ENCODE results near the gene ABL1. TPM values are rescaled to one million over a fixed set of nuclear protein-coding genes. Genes with fewer than 3 reads are reported as not detected.
"Not testable (repeated sequence)": the region's sequence is repeated elsewhere in the genome, so short reads cannot be mapped to it uniquely, and the experiment has no call there.

Gene ABL1
- 69.3 TPM for polyA plus RNA-seq (ENCODE audit: insufficient read length)

GRCh38 chr9:130834371-130835336, at the start of gene ABL1:
Gene ABL1, plus strand, starts transcription at chr9:130835254. Its CDS starts 193 bp downstream, at chr9:130835447.
- peak; percentile 80 for DNase-seq

- DNase-seq, result no peak
These were observed 49.0 kb upstream of the ABL1 start for GRCh38 chr9:130785940-130786508.

- DNase-seq, result no peak
These were observed 48.5 kb upstream of the ABL1 start for GRCh38 chr9:130786526-130786925.

- no peak for DNase-seq
These were observed 45.0 kb upstream of the ABL1 start for GRCh38 chr9:130789747-130790672.

- no peak for DNase-seq
These were observed 43.7 kb upstream of the ABL1 start for GRCh38 chr9:130791303-130791894.

GRCh38 chr9:130793589-130793988, 41.5 kb upstream of the ABL1 start:
- no peak for DNase-seq

- DNase-seq, result not testable (repeated sequence)
These were observed 41.0 kb upstream of the ABL1 start for GRCh38 chr9:130794021-130794420.

GRCh38 chr9:130794423-130794822, 40.6 kb upstream of the ABL1 start:
- not testable (repeated sequence) for DNase-seq

GRCh38 chr9:130794923-130795495, 40.0 kb upstream of the ABL1 start:
- DNase-seq, result no peak

GRCh38 chr9:130803116-130803515, 31.9 kb upstream of the ABL1 start:
- DNase-seq, result not testable (repeated sequence)

GRCh38 chr9:130805510-130806326, 29.3 kb upstream of the ABL1 start:
- DNase-seq, result no peak

- no peak for DNase-seq
These were observed 28.7 kb upstream of the ABL1 start for GRCh38 chr9:130806327-130806716.

- DNase-seq, result no peak
These were observed 24.4 kb upstream of the ABL1 start for GRCh38 chr9:130810609-130811136.

GRCh38 chr9:130815242-130815808, 19.7 kb upstream of the ABL1 start:
- no peak for DNase-seq

GRCh38 chr9:130817914-130818313, 17.1 kb upstream of the ABL1 start:
- DNase-seq, result no peak

GRCh38 chr9:130820135-130820738, 14.8 kb upstream of the ABL1 start:
- no peak for DNase-seq

GRCh38 chr9:130823435-130823834, 11.6 kb upstream of the ABL1 start:
- DNase-seq, result no peak

- no peak for DNase-seq
These were observed 11.0 kb upstream of the ABL1 start for GRCh38 chr9:130824079-130824478.

- peak; percentile 87 for DNase-seq
These were observed 10.3 kb upstream of the ABL1 start for GRCh38 chr9:130824643-130825350.
